Uterus (tissue), 2 donors: Measurements from ENCODE around the gene RUVBL2.

Experiments
- CTCF ChIP-seq, 4 experiments: fragments of 200-600 bp in 2 of 4; fragments of 450-650 bp in 2 of 4; sonication (generic) in 2 of 4; IDR thresholded peaks; one replicate each; pipeline ENCODE4 v1.5.1; 2016 to 2019; ENCODE audit warnings: antibody characterized with exemption in 4 of 4, mild to moderate bottlenecking in 2 of 4, moderate library complexity in 1 of 4
- POLR2A ChIP-seq, 2 donors: fragments of 450-650 bp; IDR thresholded peaks; one replicate each; pipeline ENCODE4 v1.6.1; 2016; ENCODE audit warnings: antibody characterized with exemption in 2 of 2, mild to moderate bottlenecking in 1 of 2, moderate library complexity in 1 of 2

DNA sequence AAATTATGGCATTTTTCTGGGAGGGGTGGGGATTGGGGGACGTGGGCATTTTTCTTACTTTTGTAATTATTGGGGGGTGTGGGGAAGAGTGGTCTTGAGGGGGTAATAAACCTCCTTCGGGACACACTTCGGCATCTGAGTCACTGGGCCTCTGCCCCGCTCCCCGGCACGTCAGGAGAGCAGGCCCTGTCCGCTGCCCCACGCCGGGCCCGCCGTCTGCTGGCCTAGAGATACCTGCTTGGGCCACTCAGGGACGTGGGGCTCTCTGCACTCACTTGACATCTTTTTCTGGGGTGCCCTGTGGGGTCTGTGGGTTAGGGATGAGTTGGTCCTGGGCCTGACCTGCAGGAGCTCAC, 32.0 kb upstream of the RUVBL2 start:
- TF ChIP-seq CTCF (IDR thresholded peaks at IDR 0.05) (no peak), POLR2A (IDR thresholded peaks at IDR 0.05) (no peak)
